ENCODE data around the gene GPC2.

DNA sequence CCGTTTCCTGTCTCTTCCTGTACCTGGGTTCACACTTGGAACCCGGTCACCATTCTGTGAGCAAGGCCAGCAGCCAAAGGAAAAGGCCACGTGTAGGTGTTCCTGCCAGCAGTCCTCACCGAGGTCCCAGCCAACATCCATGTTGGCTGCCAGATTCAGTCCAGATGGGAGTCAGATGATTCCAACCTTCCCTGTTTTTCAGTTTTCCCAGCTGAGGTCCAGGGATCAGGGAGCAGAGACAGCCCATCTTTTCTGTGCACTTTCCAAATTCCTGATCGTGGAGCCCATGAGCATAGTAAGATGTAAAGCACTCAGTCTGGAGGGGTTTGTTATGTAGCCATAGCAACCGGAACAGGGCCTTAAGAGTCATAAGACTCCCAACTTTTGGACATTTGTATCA is 38.7 kb upstream of the GPC2 start:
- TF ChIP-seq ZNF274 (IDR thresholded peaks at IDR 0.05; ENCODE audit: low read depth, low read length) (no peak), YY1 (IDR thresholded peaks at IDR 0.05; ENCODE audit: insufficient read depth, insufficient read length) (no peak)

All from NT2/D1 (cell line).